DMS153 treated with DMSO at 0.1 percent for 48 hours (cell line): ENCODE measurements around the gene ANO1.

Experiments
- DNase-seq: peaks from one replicate; lab custom pipeline; 2025; ENCODE audit not compliant: unreplicated experiment; lab: John Stamatoyannopoulos, UW

Gene ANO1

GRCh38 chr11:70092959-70093715 lies 15.0 kb downstream of the ANO1 start:
- no peak for DNase-seq

DNA sequence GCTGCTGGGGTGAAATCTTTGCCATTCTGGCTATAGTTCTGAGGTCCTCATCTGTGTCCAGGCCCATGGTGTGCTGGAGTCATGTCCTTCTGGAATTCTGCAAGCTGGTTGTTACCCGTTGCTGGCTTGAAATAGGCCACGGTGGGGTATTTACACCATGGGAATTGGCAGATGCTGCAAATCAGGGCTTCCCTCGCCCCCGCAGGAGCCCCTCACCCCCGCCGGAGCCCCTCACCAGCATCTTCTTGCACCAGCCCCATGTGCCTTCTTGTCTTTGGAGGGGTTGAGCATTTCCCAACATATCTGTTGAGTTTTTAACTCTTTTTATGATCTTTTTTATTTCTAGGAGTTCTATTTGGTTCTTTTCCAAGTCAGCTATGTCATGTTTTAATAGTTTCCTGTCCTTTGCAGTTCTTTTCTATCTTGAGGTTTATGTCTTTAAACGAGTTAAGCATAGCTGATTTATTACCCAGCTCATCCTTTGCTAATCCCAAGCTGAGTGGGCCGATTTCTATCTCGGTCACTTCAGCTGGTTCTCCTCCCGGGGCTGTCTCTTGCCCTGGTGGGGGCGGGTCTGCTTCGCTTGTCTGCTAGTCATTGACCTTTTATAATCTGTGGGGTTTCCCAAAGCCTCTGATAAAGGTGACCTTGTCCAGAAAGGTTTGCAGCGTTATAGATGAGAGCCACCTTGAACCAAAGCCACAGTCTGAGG lies 17.6 kb downstream of the ANO1 start:
- DNase-seq = no peak

- no peak for DNase-seq
These were observed 19.9 kb downstream of the ANO1 start for GRCh38 chr11:70097783-70098563.

DNA sequence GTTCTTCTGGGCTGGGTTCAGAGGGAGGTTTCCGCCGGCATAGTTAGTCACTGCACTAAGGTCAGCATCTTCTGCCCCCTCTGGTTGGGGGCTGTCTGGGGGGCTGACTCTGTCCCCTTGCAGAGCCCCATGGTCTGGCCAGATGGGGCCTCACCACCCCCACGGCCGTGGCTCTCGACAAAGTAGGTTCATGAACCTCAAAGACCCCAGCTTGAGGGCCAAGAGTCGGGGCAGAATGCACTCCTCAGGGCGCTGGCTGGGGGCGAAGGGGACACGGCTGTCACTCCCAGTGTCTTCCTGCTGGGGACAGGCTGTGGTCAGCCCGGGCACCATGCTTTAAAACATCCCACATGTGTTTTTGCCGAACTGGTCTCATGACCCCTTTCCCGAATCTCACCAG lies 20.8 kb downstream of the ANO1 start:
- DNase-seq = no peak

GRCh38 chr11:70099578-70100279 lies 21.6 kb downstream of the ANO1 start:
- DNase-seq = no peak

- DNase-seq = no peak
These were observed 22.1 kb downstream of the ANO1 start for GRCh38 chr11:70100280-70100603.

GRCh38 chr11:70100791-70101190 lies 22.7 kb downstream of the ANO1 start:
- no peak for DNase-seq

DNA sequence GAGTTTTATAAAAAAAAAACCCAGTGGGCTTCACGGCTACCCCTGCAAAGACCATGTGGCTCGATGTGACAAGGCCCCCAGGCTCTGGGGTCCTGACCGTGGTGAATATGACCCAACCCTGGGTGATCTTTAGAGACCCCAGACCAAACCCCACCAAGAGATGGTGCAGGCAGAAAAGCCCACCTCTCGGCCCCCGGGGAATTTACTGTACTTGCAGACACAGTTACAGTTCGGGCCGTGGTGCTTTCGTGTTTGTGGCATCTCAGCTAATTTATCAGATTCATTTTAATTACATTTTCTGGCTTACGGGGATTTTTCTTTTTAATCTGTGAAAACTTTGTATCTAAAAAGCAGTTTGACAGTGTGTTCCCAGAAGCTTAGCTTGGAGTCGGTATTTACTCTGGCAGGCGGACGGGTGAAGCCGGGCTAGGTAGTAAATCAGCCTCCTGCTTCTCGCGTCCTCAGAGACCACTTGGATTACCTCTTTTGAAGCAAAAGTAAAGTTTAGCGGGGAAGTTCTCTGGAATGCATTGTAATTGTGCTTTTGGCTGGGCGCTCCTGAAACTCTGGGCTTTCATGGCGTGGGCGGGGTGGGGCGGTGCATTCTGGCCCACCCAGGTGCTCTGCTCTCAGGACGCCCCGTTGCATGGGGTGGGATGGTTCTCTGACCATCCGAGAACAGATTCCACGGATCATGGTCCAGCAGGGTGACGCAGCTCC lies 25.3 kb downstream of the ANO1 start:
- DNase-seq = no peak

DNA sequence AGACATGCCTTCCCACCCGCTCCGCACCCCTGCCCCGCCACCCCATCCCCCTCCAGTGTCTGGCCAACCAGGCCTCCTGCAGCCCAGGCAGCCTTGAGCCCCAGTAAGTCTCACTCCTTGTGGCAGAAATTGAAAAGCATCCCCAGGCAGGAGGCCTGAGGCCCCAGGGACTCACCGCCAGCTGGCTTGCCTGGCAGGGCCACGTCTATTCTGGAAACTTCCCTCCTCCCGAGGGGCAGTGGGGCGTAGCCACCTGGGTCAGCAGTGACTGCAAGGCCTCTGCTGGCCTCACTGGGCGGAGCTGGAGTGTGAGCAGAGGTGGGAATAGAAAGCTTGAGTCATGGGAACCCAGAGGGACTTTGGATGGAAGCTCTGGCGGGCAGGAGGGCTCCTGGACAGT lies 26.3 kb downstream of the ANO1 start:
- DNase-seq = no peak

GRCh38 chr11:70104961-70105360 lies 26.8 kb downstream of the ANO1 start:
- no peak for DNase-seq

DNA sequence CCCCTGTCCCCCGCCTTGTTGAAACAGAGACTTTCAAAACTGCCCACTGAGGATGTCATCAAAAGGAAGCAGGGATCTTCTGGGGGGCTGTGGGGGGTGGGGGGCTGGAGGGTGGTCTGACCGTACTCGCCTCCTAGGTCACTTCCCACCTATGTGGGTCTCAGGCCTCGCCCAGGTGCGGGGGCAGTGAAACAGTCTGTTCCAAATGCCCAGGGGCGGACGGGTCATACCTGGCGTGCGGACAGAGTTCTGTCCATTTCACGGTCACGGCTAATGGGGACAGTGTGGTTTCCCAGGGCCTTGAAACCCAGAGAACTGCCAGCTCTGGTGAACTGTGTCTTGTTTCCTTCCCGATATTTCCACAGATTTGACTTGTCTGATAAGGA lies 27.2 kb downstream of the ANO1 start:
- no peak for DNase-seq

DNA sequence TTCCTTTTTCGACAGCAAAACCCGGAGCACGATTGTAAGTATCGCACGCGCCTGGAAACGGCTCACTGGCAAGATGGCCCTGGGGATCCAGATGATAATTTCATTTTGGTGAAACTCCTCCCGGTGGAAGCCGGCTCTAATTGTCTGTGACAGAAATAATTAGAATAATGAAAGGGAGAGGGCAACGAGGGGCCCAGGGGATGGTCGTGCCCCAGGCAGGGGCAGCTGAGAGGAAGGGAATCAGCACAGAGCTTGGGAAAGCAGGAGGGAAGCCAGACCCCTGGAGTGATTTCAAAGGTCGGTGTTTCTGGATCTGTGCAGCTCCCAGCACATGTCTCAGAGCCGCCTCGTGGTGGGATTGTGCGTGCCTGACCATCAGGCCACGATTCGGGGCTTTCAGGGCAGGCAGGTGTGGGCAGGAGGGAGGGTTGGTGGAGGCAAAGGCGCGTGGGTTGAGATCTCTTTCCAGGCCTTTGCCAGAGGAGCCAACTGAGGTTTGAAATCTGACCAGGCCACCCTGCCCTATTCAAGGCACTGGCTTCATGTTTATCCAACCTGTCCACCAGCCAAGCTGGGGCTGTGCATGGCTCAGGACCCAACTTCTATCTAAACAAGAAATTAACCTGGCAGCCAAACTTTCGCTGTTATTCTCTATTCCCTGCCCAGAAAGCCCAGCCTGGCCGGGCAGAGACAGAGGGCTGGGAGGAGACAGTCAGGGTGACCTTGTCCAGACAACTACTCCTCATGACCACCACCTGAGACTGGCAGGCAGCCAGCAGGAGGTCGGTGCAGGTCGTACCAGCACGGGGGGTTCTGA lies 27.8 kb downstream of the ANO1 start:
- no peak for DNase-seq

DNA sequence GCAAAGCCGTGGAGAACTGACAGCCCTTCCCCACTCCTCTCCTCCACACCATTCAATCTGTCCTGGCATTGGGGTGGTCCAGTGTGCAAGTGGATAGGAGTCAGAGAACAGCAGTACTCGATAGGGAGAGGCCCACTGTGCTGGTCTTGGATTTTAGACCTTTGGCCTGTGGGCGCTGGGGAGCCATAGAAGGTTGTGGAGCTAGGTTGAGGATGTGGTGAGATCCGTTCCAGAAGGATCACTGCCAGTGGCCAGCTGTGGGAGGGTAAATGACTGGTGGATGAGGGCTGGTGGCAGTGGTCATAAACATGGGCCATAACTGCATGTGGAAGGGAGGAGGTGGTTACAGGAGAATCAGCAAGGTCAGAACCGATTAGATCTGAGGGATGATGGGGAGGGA lies 28.6 kb downstream of the ANO1 start:
- no peak for DNase-seq

DNA sequence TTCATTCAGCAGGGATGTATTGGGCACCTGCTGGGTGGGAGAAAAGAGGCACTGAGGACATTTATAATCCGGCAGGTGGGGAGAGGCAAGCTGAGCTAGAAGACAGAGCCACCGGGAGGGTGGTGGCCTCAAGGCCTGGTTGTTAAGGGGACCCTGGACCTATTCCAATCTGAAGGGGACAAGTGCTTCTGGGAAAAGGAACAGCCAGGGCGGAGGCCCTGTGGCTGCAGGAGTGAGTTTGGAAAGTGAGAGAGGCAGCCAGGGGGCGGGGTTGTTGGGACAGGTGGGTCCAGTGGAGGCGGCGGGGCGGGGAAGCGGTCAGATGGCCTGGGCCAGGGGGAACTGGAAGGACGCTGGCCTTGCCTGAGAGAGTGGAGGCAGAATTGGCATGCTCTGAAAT lies 29.1 kb downstream of the ANO1 start:
- no peak for DNase-seq

DNA sequence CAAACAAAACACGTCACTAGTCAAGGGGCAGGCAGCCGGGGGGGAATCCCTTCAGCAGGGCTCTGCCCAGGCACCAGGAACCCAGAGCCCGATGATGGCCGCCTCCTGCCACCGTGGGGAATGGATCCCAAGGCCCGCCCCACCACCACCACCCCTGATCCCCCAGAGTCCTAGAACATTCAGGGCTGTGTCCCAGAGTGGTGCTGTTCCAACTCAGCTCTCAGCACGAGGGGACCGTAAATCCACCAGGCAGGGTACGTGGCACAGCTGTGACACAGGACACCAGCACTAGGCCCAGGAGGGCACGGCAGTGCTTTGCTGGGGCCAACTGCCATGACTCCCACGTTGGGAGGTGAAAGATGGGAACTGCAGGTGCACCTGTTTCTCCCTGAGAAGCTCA lies 29.6 kb downstream of the ANO1 start:
- no peak for DNase-seq

GRCh38 chr11:70108250-70108649 lies 30.1 kb downstream of the ANO1 start:
- DNase-seq = no peak

GRCh38 chr11:70109006-70109405 lies 30.9 kb downstream of the ANO1 start:
- DNase-seq = no peak

GRCh38 chr11:70109903-70110302 lies 31.8 kb downstream of the ANO1 start:
- DNase-seq = no peak

- DNase-seq = no peak
These were observed 32.5 kb downstream of the ANO1 start for GRCh38 chr11:70110538-70111055.
